PFSK-1 (cell line): ENCODE data around the gene HIP1R.

ENCODE experiments used
- POLR2AphosphoS5 ChIP-seq: IDR thresholded peaks from 2 replicates; pipeline ENCODE4 v1.6.1; 2012; ENCODE audit warnings: low read depth, mild to moderate bottlenecking, control low read depth, low read length, moderate library complexity
- SIN3A ChIP-seq: IDR thresholded peaks from 2 replicates; pipeline ENCODE4 v1.6.1; 2012; ENCODE audit warnings: mild to moderate bottlenecking, low read length, moderate library complexity, borderline replicate concordance; ENCODE audit not compliant: insufficient read depth

DNA sequence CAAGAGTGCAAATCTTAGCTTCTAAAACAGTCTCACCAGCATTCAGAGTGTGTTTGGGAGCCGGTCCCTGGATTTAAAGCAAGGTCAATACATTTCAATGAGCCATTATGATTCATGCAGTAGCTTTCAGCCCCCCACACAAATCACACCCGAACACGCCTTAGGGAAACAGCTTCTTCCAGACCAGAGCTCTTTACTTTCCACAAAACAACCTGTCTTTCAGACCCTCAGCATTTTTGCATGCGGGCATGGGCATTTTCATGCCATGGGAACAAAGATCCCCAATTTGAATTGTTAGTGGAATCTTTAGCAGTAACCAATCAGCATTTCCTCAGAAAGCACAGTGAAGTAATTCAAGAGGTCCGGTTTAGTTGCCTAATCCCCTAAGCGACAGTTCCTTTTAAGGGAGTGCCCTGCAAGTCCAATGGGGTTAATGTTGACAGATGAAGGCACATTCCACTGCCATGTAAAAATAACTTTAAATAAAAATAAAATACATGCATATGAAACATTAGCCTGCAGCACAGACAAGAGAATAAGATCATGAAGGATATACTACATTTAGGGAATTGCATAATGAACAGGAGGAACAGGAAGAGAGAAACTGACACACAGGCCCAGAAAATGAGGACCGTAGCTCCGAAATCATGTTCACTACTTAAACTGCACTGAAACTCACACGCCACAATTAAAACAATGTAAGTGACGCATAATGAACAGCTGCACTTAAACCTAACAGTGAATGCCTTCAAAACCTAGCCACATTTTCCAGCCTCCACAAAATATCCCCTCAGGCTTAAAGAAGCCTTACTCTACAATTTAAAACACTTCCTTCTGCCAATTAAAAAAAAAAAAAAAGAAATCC is 56.6 kb downstream of the HIP1R start:
- no peak for TF ChIP-seq SIN3A
- TF ChIP-seq POLR2AphosphoS5, result no peak
